ENCODE data around the gene MMEL1. TPM values are rescaled to one million over a fixed set of nuclear protein-coding genes. Genes with fewer than 3 reads are reported as not detected.

MMEL1 gene
- total and polyA plus RNA-seq, 2 of the 13 experiments (the other 11 are each of a cell fraction or from before 2014, with no cell fraction given), result 0.48 TPM; not detected in 1

DNA sequence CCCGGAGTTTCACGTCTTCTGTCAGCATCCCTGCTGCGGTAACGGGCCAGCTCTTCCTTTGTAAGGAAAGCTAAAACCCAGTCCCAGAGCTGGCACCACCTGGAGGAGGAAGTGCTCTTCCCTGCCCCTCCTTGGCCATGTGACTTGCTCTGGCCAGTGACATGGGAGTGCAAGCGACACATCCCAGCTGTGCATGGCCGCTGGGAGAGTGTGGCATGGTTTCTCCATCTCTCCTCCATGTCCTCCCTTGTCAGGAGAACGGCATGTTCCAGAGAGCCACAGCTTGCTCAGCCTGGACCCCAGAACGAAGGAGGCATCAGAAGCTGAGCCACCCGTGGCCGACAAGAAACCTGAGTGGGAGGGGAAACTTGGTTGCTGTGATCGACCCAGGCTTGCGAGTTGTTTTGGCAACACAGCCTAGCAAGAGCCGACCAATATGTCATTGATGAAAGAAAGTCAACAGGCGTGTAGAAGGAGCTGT is 48.9 kb downstream of the MMEL1 start (continued):
- TF ChIP-seq, protein P1, sequence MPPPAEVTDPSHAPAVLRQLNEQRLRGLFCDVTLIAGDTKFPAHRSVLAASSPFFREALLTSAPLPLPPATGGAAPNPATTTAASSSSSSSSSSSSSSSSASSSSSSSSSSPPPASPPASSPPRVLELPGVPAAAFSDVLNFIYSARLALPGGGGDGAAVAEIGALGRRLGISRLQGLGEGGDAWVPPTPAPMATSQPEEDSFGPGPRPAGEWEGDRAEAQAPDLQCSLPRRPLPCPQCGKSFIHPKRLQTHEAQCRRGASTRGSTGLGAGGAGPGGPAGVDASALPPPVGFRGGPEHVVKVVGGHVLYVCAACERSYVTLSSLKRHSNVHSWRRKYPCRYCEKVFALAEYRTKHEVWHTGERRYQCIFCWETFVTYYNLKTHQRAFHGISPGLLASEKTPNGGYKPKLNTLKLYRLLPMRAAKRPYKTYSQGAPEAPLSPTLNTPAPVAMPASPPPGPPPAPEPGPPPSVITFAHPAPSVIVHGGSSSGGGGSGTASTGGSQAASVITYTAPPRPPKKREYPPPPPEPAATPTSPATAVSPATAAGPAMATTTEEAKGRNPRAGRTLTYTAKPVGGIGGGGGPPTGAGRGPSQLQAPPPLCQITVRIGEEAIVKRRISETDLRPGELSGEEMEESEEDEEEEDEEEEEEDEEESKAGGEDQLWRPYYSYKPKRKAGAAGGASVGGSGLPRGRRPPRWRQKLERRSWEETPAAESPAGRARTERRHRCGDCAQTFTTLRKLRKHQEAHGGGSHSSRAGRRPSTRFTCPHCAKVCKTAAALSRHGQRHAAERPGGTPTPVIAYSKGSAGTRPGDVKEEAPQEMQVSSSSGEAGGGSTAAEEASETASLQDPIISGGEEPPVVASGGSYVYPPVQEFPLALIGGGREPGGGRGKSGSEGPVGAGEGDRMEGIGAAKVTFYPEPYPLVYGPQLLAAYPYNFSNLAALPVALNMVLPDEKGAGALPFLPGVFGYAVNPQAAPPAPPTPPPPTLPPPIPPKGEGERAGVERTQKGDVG (CRISPR knock-in tag; IDR thresholded peaks at IDR 0.05; ENCODE audit: borderline replicate concordance), result 0 out of 2 replicates have a peak, but pooled peaks have one; percentile 35
- TF ChIP-seq DMTF1 (CRISPR knock-in tag; IDR thresholded peaks at IDR 0.05) (no peak), ZNF572 (CRISPR knock-in tag; IDR thresholded peaks at IDR 0.05) (no peak), SP140L (CRISPR knock-in tag; IDR thresholded peaks at IDR 0.05; ENCODE audit: borderline replicate concordance) (no peak), ZNF556 (CRISPR knock-in tag; IDR thresholded peaks at IDR 0.05; ENCODE audit: borderline replicate concordance) (no peak), ZNF546 (CRISPR knock-in tag; conservative IDR thresholded peaks at IDR 0.05) (no peak), TAF1 (CRISPR knock-in tag; IDR thresholded peaks at IDR 0.05) (peak; percentile 36; the same call in 1 of the 2 replicates), WIZ (CRISPR knock-in tag; IDR thresholded peaks at IDR 0.05) (no peak), NFYC (CRISPR knock-in tag; IDR thresholded peaks at IDR 0.05) (peak; percentile 69), ELF1 (CRISPR knock-in tag; IDR thresholded peaks at IDR 0.05) (0 out of 2 replicates have a peak, but pooled peaks have one; percentile 26), NAIF1 (CRISPR knock-in tag; IDR thresholded peaks at IDR 0.05; ENCODE audit: borderline replicate concordance) (no peak), ZNF101 (CRISPR knock-in tag; IDR thresholded peaks at IDR 0.05; ENCODE audit: borderline replicate concordance, low read depth) (no peak), GTF2F1 (IDR thresholded peaks at IDR 0.05; ENCODE audit: low read length) (no peak), ZMYM2 (CRISPR knock-in tag; IDR thresholded peaks at IDR 0.05) (no peak), FOXP4 (CRISPR knock-in tag; IDR thresholded peaks at IDR 0.05) (no peak), CHD2 (IDR thresholded peaks at IDR 0.05; ENCODE audit: low read depth, low read length) (no peak)
- TF ChIP-seq, protein P2, sequence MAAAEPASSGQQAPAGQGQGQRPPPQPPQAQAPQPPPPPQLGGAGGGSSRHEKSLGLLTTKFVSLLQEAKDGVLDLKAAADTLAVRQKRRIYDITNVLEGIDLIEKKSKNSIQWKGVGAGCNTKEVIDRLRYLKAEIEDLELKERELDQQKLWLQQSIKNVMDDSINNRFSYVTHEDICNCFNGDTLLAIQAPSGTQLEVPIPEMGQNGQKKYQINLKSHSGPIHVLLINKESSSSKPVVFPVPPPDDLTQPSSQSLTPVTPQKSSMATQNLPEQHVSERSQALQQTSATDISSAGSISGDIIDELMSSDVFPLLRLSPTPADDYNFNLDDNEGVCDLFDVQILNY (CRISPR knock-in tag; conservative IDR thresholded peaks at IDR 0.05), result no peak
- TF ChIP-seq, protein P3, sequence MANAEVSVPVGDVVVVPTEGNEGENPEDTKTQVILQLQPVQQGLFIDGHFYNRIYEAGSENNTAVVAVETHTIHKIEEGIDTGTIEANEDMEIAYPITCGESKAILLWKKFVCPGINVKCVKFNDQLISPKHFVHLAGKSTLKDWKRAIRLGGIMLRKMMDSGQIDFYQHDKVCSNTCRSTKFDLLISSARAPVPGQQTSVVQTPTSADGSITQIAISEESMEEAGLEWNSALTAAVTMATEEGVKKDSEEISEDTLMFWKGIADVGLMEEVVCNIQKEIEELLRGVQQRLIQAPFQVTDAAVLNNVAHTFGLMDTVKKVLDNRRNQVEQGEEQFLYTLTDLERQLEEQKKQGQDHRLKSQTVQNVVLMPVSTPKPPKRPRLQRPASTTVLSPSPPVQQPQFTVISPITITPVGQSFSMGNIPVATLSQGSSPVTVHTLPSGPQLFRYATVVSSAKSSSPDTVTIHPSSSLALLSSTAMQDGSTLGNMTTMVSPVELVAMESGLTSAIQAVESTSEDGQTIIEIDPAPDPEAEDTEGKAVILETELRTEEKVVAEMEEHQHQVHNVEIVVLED (CRISPR knock-in tag; IDR thresholded peaks at IDR 0.05; ENCODE audit: borderline replicate concordance), result no peak
- TF ChIP-seq, protein P4, sequence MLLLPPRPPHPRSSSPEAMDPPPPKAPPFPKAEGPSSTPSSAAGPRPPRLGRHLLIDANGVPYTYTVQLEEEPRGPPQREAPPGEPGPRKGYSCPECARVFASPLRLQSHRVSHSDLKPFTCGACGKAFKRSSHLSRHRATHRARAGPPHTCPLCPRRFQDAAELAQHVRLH (CRISPR knock-in tag; IDR thresholded peaks at IDR 0.05; ENCODE audit: borderline replicate concordance, low read depth), result no peak

Measured in HepG2 (cell line).